ENCODE data around the gene KANSL2. TPM values are rescaled to one million over a fixed set of nuclear protein-coding genes. Genes with fewer than 3 reads are reported as not detected.

KANSL2 gene
- total and polyA plus RNA-seq, 2 of the 13 experiments (the other 11 are each of a cell fraction or from before 2014, with no cell fraction given) = 24.1 to 41.3 TPM

GRCh38 chr12:48681710-48682532, at the start of gene KANSL2 (continued):
- TF ChIP-seq PRDM10 (CRISPR knock-in tag; IDR thresholded peaks at IDR 0.05; ENCODE audit: low read depth) (0 out of 2 replicates have a peak, but pooled peaks have one; percentile 46), PREB (CRISPR knock-in tag; IDR thresholded peaks at IDR 0.05) (no peak), MYC (CRISPR knock-in tag; IDR thresholded peaks at IDR 0.05; ENCODE audit: borderline replicate concordance) (peak; percentile 88), BCLAF1 (IDR thresholded peaks at IDR 0.05) (no peak), ZBTB44 (CRISPR knock-in tag; IDR thresholded peaks at IDR 0.05) (peak; percentile 72; the same call in 1 of the 2 replicates), RBFOX2 (IDR thresholded peaks at IDR 0.05; ENCODE audit: low read depth, low read length) (peak; percentile 91), CC2D1A (CRISPR knock-in tag; IDR thresholded peaks at IDR 0.05) (0 out of 2 replicates have a peak, but pooled peaks have one; percentile 59), AGO2 (optimal IDR thresholded peaks at IDR 0.05; ENCODE audit: low read depth, low read length) (peak; percentile 91), ZNF639 (CRISPR knock-in tag; conservative IDR thresholded peaks at IDR 0.05) (peak; percentile 83), HMGXB3 (CRISPR knock-in tag; IDR thresholded peaks at IDR 0.05; ENCODE audit: borderline replicate concordance) (peak; percentile 84; the same call in 1 of the 2 replicates), PHF5A (CRISPR knock-in tag; IDR thresholded peaks at IDR 0.05; ENCODE audit: low read depth, unreplicated experiment) (no peak)
